Stomach (tissue), 9 donors: ENCODE results near the gene IFNB1. TPM values are rescaled to one million over a fixed set of nuclear protein-coding genes. Genes with fewer than 3 reads are reported as not detected.

ENCODE experiments used
- DNase-seq, 2 donors: peaks; one replicate each; pipeline versions ENCODE4 v3.0.0 to v3.0.0-alpha.2; 2013 to 2019
- H3K27ac ChIP-seq, 5 donors: fragments of 200-600 bp in 4 of 5; sonication (generic) in 4 of 5; one replicate each; pipeline ENCODE4 v1.5.1; 2013 to 2019; ENCODE audit warnings: mild to moderate bottlenecking in 1 of 5, moderate library complexity in 1 of 5
- H3K27me3 ChIP-seq, 3 donors: fragments of 200-600 bp; sonication (generic); one replicate each; pipeline ENCODE4 v1.5.1; 2017 to 2019; ENCODE audit warnings: mixed run types in 1 of 3
- H3K36me3 ChIP-seq, 4 donors: fragments of 200-600 bp; sonication (generic); 1 replicate in 3 of 4; 2 replicates in 1 of 4; pipeline ENCODE4 v1.5.1; 2016 to 2019
- H3K4me1 ChIP-seq, 4 donors: fragments of 200-600 bp; sonication (generic); one replicate each; pipeline ENCODE4 v1.5.1; 2016 to 2019
- H3K4me3 ChIP-seq, 4 donors: fragments of 200-600 bp; sonication (generic) in 3 of 4; one replicate each; pipeline ENCODE4 v1.5.1; 2016 to 2019; ENCODE audit warnings: mild to moderate bottlenecking in 1 of 4
- H3K9me3 ChIP-seq, 4 donors: fragments of 200-600 bp; sonication (generic); one replicate each; pipeline ENCODE4 v1.5.1; 2016 to 2019
- CTCF ChIP-seq, 7 experiments: fragments of 450-650 bp in 4 of 7; fragments of 200-600 bp in 3 of 7; sonication (generic) in 3 of 7; IDR thresholded peaks; one replicate each; pipeline ENCODE4 v1.5.1; 2016 to 2019; ENCODE audit warnings: antibody characterized with exemption in 7 of 7, control low read depth in 2 of 7, mild to moderate bottlenecking in 1 of 7
- EP300 ChIP-seq: sonication (generic); formaldehyde crosslinking; IDR thresholded peaks from one replicate; pipeline ENCODE4 v1.6.1; 2017; ENCODE audit warnings: antibody characterized with exemption
- POLR2A ChIP-seq, 4 donors: fragments of 450-650 bp; IDR thresholded peaks; one replicate each; pipeline ENCODE4 v1.6.1; 2016; ENCODE audit warnings: antibody characterized with exemption in 4 of 4, control low read depth in 2 of 4, mild to moderate bottlenecking in 1 of 4, moderate library complexity in 1 of 4
- POLR2AphosphoS5 ChIP-seq, 3 donors: sonication (generic); formaldehyde crosslinking; IDR thresholded peaks; one replicate each; pipeline ENCODE4 v1.6.1; 2016; ENCODE audit warnings: antibody characterized with exemption in 3 of 3
- WGBS, 5 donors: extraction: QIAGEN DNeasy Blood & Tissue Kit in 3 of 5; methylation state at CpG; one replicate each; pipeline versions ENCODE4 v1.1.5 to v1.1.7; 2013 to 2018; 5-methylcytosine and 5-hydroxymethylcytosine counted together
- intact Hi-C: fragments of 100-400 bp; cut with DNase I; formaldehyde crosslinking; loops from one replicate; pipeline ENCODE4 v1.15.1; 2023; ENCODE audit warnings: low total_unique reads
- polyA plus RNA-seq, 3 donors: library from polyadenylated mRNA; stranded (reverse); fragments of 200-250 nt; gene quantifications; one replicate each; pipeline ENCODE4 v1.2.3, GENCODE V29; 2013
- total RNA-seq, 5 donors: library from RNA; depleted of rRNA; stranded (reverse); fragments of >200 nt; gene quantifications; one replicate each; pipeline versions ENCODE4 v1.1.0 to v1.2.3, GENCODE V29; 2014 to 2016
- donor health status: healthy with polysubstance abuse.
- donor health status: Bipolar disorder and iron deficiency.
- donor health status: healthy.

IFNB1 gene
- total and polyA plus RNA-seq, 8 donors: not detected

- H3K9me3 ChIP-seq: no peaks in the 10 kb centered on the region
- H3K27me3 ChIP-seq: no peaks in the 10 kb centered on the region
- no peak for TF ChIP-seq CTCF (IDR thresholded peaks at IDR 0.05)
- no peak for TF ChIP-seq POLR2AphosphoS5 (IDR thresholded peaks at IDR 0.05)
- no peak for TF ChIP-seq POLR2A (IDR thresholded peaks at IDR 0.05)
- TF ChIP-seq EP300: no peak
- 42 to 67% (median 58%) methylated on average over 2 of the region's 2 CpGs for WGBS, 5 donors
- no peaks in the 10 kb centered on the region for H3K36me3 ChIP-seq
- H3K4me1 ChIP-seq: peaks cover 0 to 4% (median 0%) of the 10 kb centered on the region in 4 donors
- no peak overlapping the region for H3K27ac ChIP-seq
- no peak for DNase-seq
- H3K4me3 ChIP-seq: no peak overlapping the region
- intact Hi-C loops: loop anchor here (10.0 kb wide), 1 partner anchor 1190 kb away; no protein-coding TSS in a partner anchor
These were observed 36.6 kb upstream of the IFNB1 start for GRCh38 chr9:21114311-21114710.

- Histone ChIP-seq H3K9me3 (no peaks in the 10 kb centered on the region), H3K27ac (no peak overlapping the region), H3K4me1 (peaks cover 0 to 4% (median 0%) of the 10 kb centered on the region in 4 donors), H3K4me3 (no peak overlapping the region), H3K27me3 (no peaks in the 10 kb centered on the region), H3K36me3 (no peaks in the 10 kb centered on the region)
- intact Hi-C loops: loop anchor here (10.0 kb wide), 1 partner anchor 1186 kb away; no protein-coding TSS in a partner anchor
- peak in 1 of 2 donors; percentile 88 for DNase-seq
- 23 to 25% (median 24%) methylated on average over 4 of the region's 4 CpGs for WGBS, 5 donors
- TF ChIP-seq CTCF (IDR thresholded peaks at IDR 0.05) (peak in 5 of 7 experiments; percentile 51 to 76 (median 70)), POLR2A (IDR thresholded peaks at IDR 0.05) (no peak)
These were observed 33.2 kb upstream of the IFNB1 start for GRCh38 chr9:21110708-21111576.

- Histone ChIP-seq H3K4me1 (peaks cover 0 to 14% (median 6%) of the 10 kb centered on the region in 4 donors), H3K4me3 (no peak overlapping the region), H3K27me3 (no peaks in the 10 kb centered on the region), H3K27ac (no peak overlapping the region), H3K9me3 (no peaks in the 10 kb centered on the region), H3K36me3 (no peaks in the 10 kb centered on the region)
- intact Hi-C loops: loop anchor here (10.0 kb wide), 1 partner anchor 160 kb away; no protein-coding TSS in a partner anchor
- DNase-seq: no peak
- 19 to 36% (median 29%) methylated on average over 1 of the region's 1 CpG for WGBS, 5 donors
- TF ChIP-seq POLR2A (IDR thresholded peaks at IDR 0.05): no peak
- no peak for TF ChIP-seq POLR2AphosphoS5 (IDR thresholded peaks at IDR 0.05)
- TF ChIP-seq CTCF (IDR thresholded peaks at IDR 0.05): no peak
- TF ChIP-seq EP300: no peak
These were observed 27.0 kb upstream of the IFNB1 start for GRCh38 chr9:21104787-21105186.

- no peaks in the 10 kb centered on the region for H3K27me3 ChIP-seq
- no peaks in the 10 kb centered on the region for H3K9me3 ChIP-seq
- TF ChIP-seq EP300: no peak
- TF ChIP-seq POLR2A (IDR thresholded peaks at IDR 0.05): no peak
- no peak for TF ChIP-seq CTCF (IDR thresholded peaks at IDR 0.05)
- no peak for TF ChIP-seq POLR2AphosphoS5 (IDR thresholded peaks at IDR 0.05)
- intact Hi-C loops: loop anchor here (10.0 kb wide), 1 partner anchor 158 kb away; no protein-coding TSS in a partner anchor
- no peaks in the 10 kb centered on the region for H3K36me3 ChIP-seq
- no peak overlapping the region for H3K4me3 ChIP-seq
- DNase-seq: no peak
- no peak overlapping the region for H3K27ac ChIP-seq
- H3K4me1 ChIP-seq: peaks cover 0 to 14% (median 7%) of the 10 kb centered on the region in 4 donors
- 94 to 100% (median 97%) methylated on average over 1 of the region's 1 CpG for WGBS, 5 donors
These were observed 24.6 kb upstream of the IFNB1 start for GRCh38 chr9:21102305-21102704.
